ENCODE results near the gene PLS1. TPM values are rescaled to one million over a fixed set of nuclear protein-coding genes. Genes with fewer than 3 reads are reported as not detected.

The PLS1 gene
- total RNA-seq, 1 experiment from 2014 or later = 38.8 TPM

GRCh38 chr3:142691527-142691926, 95.3 kb downstream of the PLS1 start:
- ChIA-PET CTCF (no interaction called here), RAD21 (ENCODE audit: low non-redundant PET in 1 of 2, low total read pairs in 2 of 2, uncharacterized antibody in 2 of 2, unreplicated experiment in 2 of 2) (no interaction called here)

GRCh38 chr3:142693136-142693853, 97.1 kb downstream of the PLS1 start:
- BruUV-seq (replicated peaks) = no TSS peak
- Histone ChIP-seq H3K9me3 (ENCODE audit: control insufficient read depth in 1 of 2, insufficient read depth in 1 of 2, low read depth in 1 of 2, low read length in 2 of 2) (no peaks in the 10 kb centered on the region), H3K27ac (ENCODE audit: low read depth, low read length) (no peak overlapping the region), H2AFZ (ENCODE audit: low read depth, low read length, poor library complexity, severe bottlenecking) (no peak overlapping the region), H3K27me3 (ENCODE audit: insufficient read depth, low read length) (no peaks in the 10 kb centered on the region), H3K4me1 (ENCODE audit: control insufficient read depth in 1 of 2, insufficient read depth in 2 of 2, low read length in 2 of 2) (no peaks in the 10 kb centered on the region), H3K9me2 (ENCODE audit: insufficient read depth) (no peaks in the 10 kb centered on the region), H4K20me1 (ENCODE audit: insufficient read depth) (no peaks in the 10 kb centered on the region), H3K36me3 (ENCODE audit: control insufficient read depth in 1 of 2, insufficient read depth in 2 of 2, low read length in 2 of 2) (peaks cover 0 to 2% of the 10 kb centered on the region in 2 experiments; a peak in 1 of 4 replicates), H3K9ac (ENCODE audit: low read length) (no peak overlapping the region), H3K4me2 (ENCODE audit: low read length) (no peak overlapping the region), H3K79me2 (ENCODE audit: insufficient read depth, low read length) (no peaks in the 10 kb centered on the region), H3K4me3 (replicated peaks in 1 of 2; ENCODE audit: low read depth in 1 of 2, low read length in 2 of 2) (no peak overlapping the region)
- CTCF ChIA-PET = no interaction called here
- RAD21 ChIA-PET (ENCODE audit: low non-redundant PET in 1 of 2, low total read pairs in 2 of 2, uncharacterized antibody in 2 of 2, unreplicated experiment in 2 of 2) = no interaction called here
- intact Hi-C loops (cut with micrococcal nuclease) = no loop called here
- POLR2A ChIA-PET = no interaction called here
- ATAC-seq (no peak), DNase-seq (ENCODE audit: low read depth, low spot score) (no peak)
- TF ChIP-seq POLR2A (IDR thresholded peaks at IDR 0.05; ENCODE audit: borderline replicate concordance, extremely low read depth, insufficient read depth, insufficient read length) (no peak), EGR1 (IDR thresholded peaks at IDR 0.05; ENCODE audit: low read depth) (no peak), SRF (IDR thresholded peaks at IDR 0.05; ENCODE audit: low read depth) (no peak), CEBPB (IDR thresholded peaks at IDR 0.05; ENCODE audit: low read depth) (no peak), EZH2 (IDR thresholded peaks at IDR 0.05) (no peak), YY1 (IDR thresholded peaks at IDR 0.05; ENCODE audit: extremely low read depth, insufficient replicate concordance, low read depth, low read length) (no peak), ZBTB33 (IDR thresholded peaks at IDR 0.05; ENCODE audit: extremely low read depth, insufficient replicate concordance, low read length) (no peak), FOSL1 (IDR thresholded peaks at IDR 0.05; ENCODE audit: low read depth) (no peak), SIN3A (IDR thresholded peaks at IDR 0.05; ENCODE audit: low read depth) (no peak), POLR2AphosphoS5 (IDR thresholded peaks at IDR 0.05; ENCODE audit: low read depth, low read length) (no peak), ZNF274 (IDR thresholded peaks at IDR 0.05; ENCODE audit: low read depth, low read length) (no peak), JUND (IDR thresholded peaks at IDR 0.05) (no peak), SP1 (IDR thresholded peaks at IDR 0.05; ENCODE audit: low read depth) (no peak), CTCF (IDR thresholded peaks at IDR 0.05 in 2 of 3, conservative IDR thresholded peaks at IDR 0.05 in 1 of 3; ENCODE audit: borderline replicate concordance in 1 of 3, insufficient read depth in 1 of 3, low read depth in 2 of 3, low read length in 2 of 3) (no peak), ATF3 (IDR thresholded peaks at IDR 0.05) (no peak), ELF1 (IDR thresholded peaks at IDR 0.05; ENCODE audit: borderline replicate concordance, low read depth) (no peak)

More at GRCh38 chr3:142691527-142691926, 95.3 kb downstream of the PLS1 start:
- no peak for TF ChIP-seq POLR2A (IDR thresholded peaks at IDR 0.05; ENCODE audit: borderline replicate concordance, extremely low read depth, insufficient read depth, insufficient read length)
- TF ChIP-seq EGR1 (IDR thresholded peaks at IDR 0.05; ENCODE audit: low read depth) = no peak
- no peak for TF ChIP-seq RAD21 (IDR thresholded peaks at IDR 0.05; ENCODE audit: low read depth)
- no peak for TF ChIP-seq JUND (IDR thresholded peaks at IDR 0.05)
- POLR2A ChIA-PET = no interaction called here
- H3K4me2 ChIP-seq (ENCODE audit: low read length) = no peak overlapping the region
- no peak overlapping the region for H2AFZ ChIP-seq (ENCODE audit: low read depth, low read length, poor library complexity, severe bottlenecking)
- no peaks in the 10 kb centered on the region for H3K27me3 ChIP-seq (ENCODE audit: insufficient read depth, low read length)
- no peaks in the 10 kb centered on the region for H3K9me2 ChIP-seq (ENCODE audit: insufficient read depth)
- ATAC-seq (no peak), DNase-seq (ENCODE audit: low read depth, low spot score) (no peak)
- intact Hi-C loops (cut with micrococcal nuclease) = no loop called here
- no peaks in the 10 kb centered on the region for H3K9me3 ChIP-seq (ENCODE audit: control insufficient read depth in 1 of 2, insufficient read depth in 1 of 2, low read depth in 1 of 2, low read length in 2 of 2)
- no TSS peak for BruUV-seq (replicated peaks)
- H3K36me3 ChIP-seq (ENCODE audit: control insufficient read depth in 1 of 2, insufficient read depth in 2 of 2, low read length in 2 of 2) = peaks cover 0 to 4% of the 10 kb centered on the region in 2 experiments; a peak in 1 of 4 replicates
- H3K9ac ChIP-seq (ENCODE audit: low read length) = no peak overlapping the region
- H3K27ac ChIP-seq (ENCODE audit: low read depth, low read length) = no peak overlapping the region
- H3K4me3 ChIP-seq (replicated peaks in 1 of 2; ENCODE audit: low read depth in 1 of 2, low read length in 2 of 2) = no peak overlapping the region
- no peaks in the 10 kb centered on the region for H3K79me2 ChIP-seq (ENCODE audit: insufficient read depth, low read length)
- H4K20me1 ChIP-seq (ENCODE audit: insufficient read depth) = no peaks in the 10 kb centered on the region
- H3K4me1 ChIP-seq (ENCODE audit: control insufficient read depth in 1 of 2, insufficient read depth in 2 of 2, low read length in 2 of 2) = no peaks in the 10 kb centered on the region

Data from HCT116 (cell line).